ENCODE results near the gene METTL27. TPM values are rescaled to one million over a fixed set of nuclear protein-coding genes. Genes with fewer than 3 reads are reported as not detected.

The METTL27 gene
- total and polyA plus RNA-seq, 2 donors (not counting 1 experiment from before 2014, with no cell fraction given): 2.1 to 15.7 TPM

GRCh38 chr7:73820013-73820412 lies 22.3 kb downstream of the METTL27 start:
- TF ChIP-seq CTCF (conservative IDR thresholded peaks at IDR 0.05 in 1 of 2, IDR thresholded peaks at IDR 0.05 in 1 of 2; ENCODE audit: low read depth in 1 of 2, low read length in 2 of 2) (no peak), EZH2 (IDR thresholded peaks at IDR 0.05; ENCODE audit: low read length, missing control alignments) (no peak)
- Histone ChIP-seq H4K20me1 (ENCODE audit: control insufficient read depth, extremely low read depth, insufficient read depth, low read length) (no peaks in the 10 kb centered on the region), H3K36me3 (ENCODE audit: control insufficient read depth, insufficient read depth, low read length) (no peaks in the 10 kb centered on the region), H3K4me2 (ENCODE audit: extremely low read depth, insufficient read depth, low read length) (no peak overlapping the region), H3K4me1 (ENCODE audit: control insufficient read depth, extremely low read depth, insufficient read depth, low read length) (peaks cover 11% of the 10 kb centered on the region), H3K79me2 (ENCODE audit: control insufficient read depth, insufficient read depth, low read length) (no peaks in the 10 kb centered on the region), H2AFZ (ENCODE audit: low read length) (no peak overlapping the region), H3K9me3 (ENCODE audit: control insufficient read depth, insufficient read depth, low read depth, low read length) (no peaks in the 10 kb centered on the region), H3K27ac (ENCODE audit: insufficient read depth, low read length) (no peak overlapping the region), H3K4me3 (replicated peaks in 1 of 4; ENCODE audit: control extremely low read depth in 1 of 4, insufficient read depth in 1 of 4, low read depth in 3 of 4, low read length in 4 of 4) (no peak overlapping the region), H3K27me3 (ENCODE audit: control insufficient read depth, insufficient read depth, low read length) (no peaks in the 10 kb centered on the region), H3K9ac (ENCODE audit: insufficient read depth, low read length) (no peak overlapping the region)
- DNase-seq (ENCODE audit: low read depth in 2 of 2): no peak

- Histone ChIP-seq H3K9me3 (ENCODE audit: control insufficient read depth, insufficient read depth, low read depth, low read length) (no peaks in the 10 kb centered on the region), H3K36me3 (ENCODE audit: control insufficient read depth, insufficient read depth, low read length) (no peaks in the 10 kb centered on the region), H3K27me3 (ENCODE audit: control insufficient read depth, insufficient read depth, low read length) (no peaks in the 10 kb centered on the region), H3K4me1 (ENCODE audit: control insufficient read depth, extremely low read depth, insufficient read depth, low read length) (peaks cover under 1% of the 10 kb centered on the region), H3K27ac (ENCODE audit: insufficient read depth, low read length) (no peak overlapping the region), H3K79me2 (ENCODE audit: control insufficient read depth, insufficient read depth, low read length) (no peaks in the 10 kb centered on the region), H3K4me2 (ENCODE audit: extremely low read depth, insufficient read depth, low read length) (no peak overlapping the region), H4K20me1 (ENCODE audit: control insufficient read depth, extremely low read depth, insufficient read depth, low read length) (no peaks in the 10 kb centered on the region), H3K4me3 (replicated peaks in 1 of 4; ENCODE audit: control extremely low read depth in 1 of 4, insufficient read depth in 1 of 4, low read depth in 3 of 4, low read length in 4 of 4) (no peak overlapping the region), H3K9ac (ENCODE audit: insufficient read depth, low read length) (no peak overlapping the region), H2AFZ (ENCODE audit: low read length) (no peak overlapping the region)
- DNase-seq (ENCODE audit: low read depth in 2 of 2): no peak
- TF ChIP-seq EZH2 (IDR thresholded peaks at IDR 0.05; ENCODE audit: low read length, missing control alignments): no peak
- no peak for TF ChIP-seq CTCF (conservative IDR thresholded peaks at IDR 0.05 in 1 of 2, IDR thresholded peaks at IDR 0.05 in 1 of 2; ENCODE audit: low read depth in 1 of 2, low read length in 2 of 2)
Measured at GRCh38 chr7:73817121-73817520, 25.2 kb downstream of the METTL27 start.

- no peak for DNase-seq (ENCODE audit: low read depth in 2 of 2)
- Histone ChIP-seq H3K4me1 (ENCODE audit: control insufficient read depth, extremely low read depth, insufficient read depth, low read length) (no peaks in the 10 kb centered on the region), H3K4me2 (ENCODE audit: extremely low read depth, insufficient read depth, low read length) (no peak overlapping the region), H4K20me1 (ENCODE audit: control insufficient read depth, extremely low read depth, insufficient read depth, low read length) (no peaks in the 10 kb centered on the region), H3K36me3 (ENCODE audit: control insufficient read depth, insufficient read depth, low read length) (no peaks in the 10 kb centered on the region), H3K27ac (ENCODE audit: insufficient read depth, low read length) (no peak overlapping the region), H2AFZ (ENCODE audit: low read length) (no peak overlapping the region), H3K4me3 (replicated peaks in 1 of 4; ENCODE audit: control extremely low read depth in 1 of 4, insufficient read depth in 1 of 4, low read depth in 3 of 4, low read length in 4 of 4) (no peak overlapping the region), H3K27me3 (ENCODE audit: control insufficient read depth, insufficient read depth, low read length) (no peaks in the 10 kb centered on the region), H3K9me3 (ENCODE audit: control insufficient read depth, insufficient read depth, low read depth, low read length) (no peaks in the 10 kb centered on the region), H3K9ac (ENCODE audit: insufficient read depth, low read length) (no peak overlapping the region), H3K79me2 (ENCODE audit: control insufficient read depth, insufficient read depth, low read length) (no peaks in the 10 kb centered on the region)
- TF ChIP-seq EZH2 (IDR thresholded peaks at IDR 0.05; ENCODE audit: low read length, missing control alignments) (no peak), CTCF (conservative IDR thresholded peaks at IDR 0.05 in 1 of 2, IDR thresholded peaks at IDR 0.05 in 1 of 2; ENCODE audit: low read depth in 1 of 2, low read length in 2 of 2) (no peak)
Measured at GRCh38 chr7:73815436-73815835, 26.9 kb downstream of the METTL27 start.
